Ishikawa (cell line): ENCODE measurements around the gene GAP43.

ENCODE experiments used
- CEBPB ChIP-seq: IDR thresholded peaks from 2 replicates; pipeline ENCODE4 v1.6.1; 2012
- EGR1 ChIP-seq: IDR thresholded peaks from 2 replicates; pipeline ENCODE4 v1.6.1; 2012
- EP300 ChIP-seq: IDR thresholded peaks from 2 replicates; pipeline ENCODE4 v1.6.1; 2012; ENCODE audit warnings: borderline replicate concordance
- FOXM1 ChIP-seq: IDR thresholded peaks from 2 replicates; pipeline ENCODE4 v1.6.1; 2012; ENCODE audit warnings: low read depth, borderline replicate concordance
- MAX ChIP-seq: IDR thresholded peaks from 2 replicates; pipeline ENCODE4 v1.6.1; 2012
- RAD21 ChIP-seq: IDR thresholded peaks from 2 replicates; pipeline ENCODE4 v1.6.1; 2012; ENCODE audit warnings: low read depth
- TAF1 ChIP-seq: IDR thresholded peaks from 2 replicates; pipeline ENCODE4 v1.6.1; 2012; ENCODE audit warnings: low read depth, mild to moderate bottlenecking
- TCF12 ChIP-seq: IDR thresholded peaks from 2 replicates; pipeline ENCODE4 v1.6.1; 2012; ENCODE audit warnings: low read depth
- TEAD4 ChIP-seq: IDR thresholded peaks from 2 replicates; pipeline ENCODE4 v1.6.1; 2012
- YY1 ChIP-seq: IDR thresholded peaks from 2 replicates; pipeline ENCODE4 v1.6.1; 2012; ENCODE audit warnings: low read depth
- ZBTB7A ChIP-seq: IDR thresholded peaks from 2 replicates; pipeline ENCODE4 v1.6.1; 2012; ENCODE audit warnings: low read depth
- TF ChIP-seq, protein P1 (sequence below): IDR thresholded peaks from 2 replicates; pipeline ENCODE4 v1.6.1; 2012; ENCODE audit warnings: low read depth, mild to moderate bottlenecking
- TF ChIP-seq, protein P2 (sequence below): IDR thresholded peaks from 2 replicates; pipeline ENCODE4 v1.6.1; 2012

DNA sequence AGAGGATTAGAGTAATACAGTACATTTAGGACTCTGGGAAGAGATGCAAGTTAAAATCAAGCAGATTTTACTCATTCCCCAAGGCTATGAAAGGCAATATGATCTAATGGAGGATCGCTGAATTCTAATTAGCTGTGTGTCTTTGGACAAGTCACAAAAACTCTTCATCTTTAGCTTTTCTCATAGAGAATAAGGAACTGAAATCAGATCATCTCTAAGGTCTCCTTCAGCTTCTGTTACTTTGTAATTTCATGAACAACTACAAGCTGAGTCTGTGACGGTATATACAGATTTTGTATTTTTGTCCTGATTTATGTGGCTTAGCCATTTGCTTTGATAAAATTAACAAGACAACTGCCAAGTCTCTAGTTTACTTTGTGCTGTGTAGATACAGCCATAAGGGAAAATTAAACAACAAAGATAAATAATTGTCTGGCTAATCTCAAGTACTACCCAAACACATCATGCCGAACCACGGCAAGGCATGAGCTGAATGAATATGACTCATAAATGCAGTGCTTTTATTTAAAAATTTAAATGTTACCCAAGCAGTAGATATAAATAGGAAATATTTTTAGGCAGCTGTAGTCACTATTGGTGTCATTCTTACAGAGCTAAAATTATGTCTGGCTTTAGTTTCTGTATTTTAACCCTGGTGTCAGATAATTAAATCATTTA is 81.5 kb downstream of the GAP43 start:
- TF ChIP-seq RAD21 (no peak), TAF1 (no peak), TEAD4 (no peak), CEBPB (no peak), FOXM1 (no peak), EGR1 (no peak), TCF12 (no peak), MAX (no peak), EP300 (no peak), YY1 (no peak), ZBTB7A (no peak)
- TF ChIP-seq, protein P1, sequence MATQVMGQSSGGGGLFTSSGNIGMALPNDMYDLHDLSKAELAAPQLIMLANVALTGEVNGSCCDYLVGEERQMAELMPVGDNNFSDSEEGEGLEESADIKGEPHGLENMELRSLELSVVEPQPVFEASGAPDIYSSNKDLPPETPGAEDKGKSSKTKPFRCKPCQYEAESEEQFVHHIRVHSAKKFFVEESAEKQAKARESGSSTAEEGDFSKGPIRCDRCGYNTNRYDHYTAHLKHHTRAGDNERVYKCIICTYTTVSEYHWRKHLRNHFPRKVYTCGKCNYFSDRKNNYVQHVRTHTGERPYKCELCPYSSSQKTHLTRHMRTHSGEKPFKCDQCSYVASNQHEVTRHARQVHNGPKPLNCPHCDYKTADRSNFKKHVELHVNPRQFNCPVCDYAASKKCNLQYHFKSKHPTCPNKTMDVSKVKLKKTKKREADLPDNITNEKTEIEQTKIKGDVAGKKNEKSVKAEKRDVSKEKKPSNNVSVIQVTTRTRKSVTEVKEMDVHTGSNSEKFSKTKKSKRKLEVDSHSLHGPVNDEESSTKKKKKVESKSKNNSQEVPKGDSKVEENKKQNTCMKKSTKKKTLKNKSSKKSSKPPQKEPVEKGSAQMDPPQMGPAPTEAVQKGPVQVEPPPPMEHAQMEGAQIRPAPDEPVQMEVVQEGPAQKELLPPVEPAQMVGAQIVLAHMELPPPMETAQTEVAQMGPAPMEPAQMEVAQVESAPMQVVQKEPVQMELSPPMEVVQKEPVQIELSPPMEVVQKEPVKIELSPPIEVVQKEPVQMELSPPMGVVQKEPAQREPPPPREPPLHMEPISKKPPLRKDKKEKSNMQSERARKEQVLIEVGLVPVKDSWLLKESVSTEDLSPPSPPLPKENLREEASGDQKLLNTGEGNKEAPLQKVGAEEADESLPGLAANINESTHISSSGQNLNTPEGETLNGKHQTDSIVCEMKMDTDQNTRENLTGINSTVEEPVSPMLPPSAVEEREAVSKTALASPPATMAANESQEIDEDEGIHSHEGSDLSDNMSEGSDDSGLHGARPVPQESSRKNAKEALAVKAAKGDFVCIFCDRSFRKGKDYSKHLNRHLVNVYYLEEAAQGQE, result no peak
- TF ChIP-seq, protein P2, sequence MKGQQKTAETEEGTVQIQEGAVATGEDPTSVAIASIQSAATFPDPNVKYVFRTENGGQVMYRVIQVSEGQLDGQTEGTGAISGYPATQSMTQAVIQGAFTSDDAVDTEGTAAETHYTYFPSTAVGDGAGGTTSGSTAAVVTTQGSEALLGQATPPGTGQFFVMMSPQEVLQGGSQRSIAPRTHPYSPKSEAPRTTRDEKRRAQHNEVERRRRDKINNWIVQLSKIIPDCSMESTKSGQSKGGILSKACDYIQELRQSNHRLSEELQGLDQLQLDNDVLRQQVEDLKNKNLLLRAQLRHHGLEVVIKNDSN, result no peak
